Rectal smooth muscle tissue (tissue), 1 donor: Measurements from ENCODE around the gene USP20.

Source experiments
- H3K27ac ChIP-seq: one replicate; pipeline ENCODE4 v1.7.0; 2013; ENCODE audit warnings: low read depth, low read length, inconsistent platforms
- H3K27me3 ChIP-seq: one replicate; pipeline ENCODE4 v1.7.0; 2013; ENCODE audit warnings: low read length; ENCODE audit not compliant: control insufficient read depth, insufficient read depth
- H3K36me3 ChIP-seq: one replicate; pipeline ENCODE4 v1.7.0; 2013; ENCODE audit warnings: low read length; ENCODE audit not compliant: control insufficient read depth, insufficient read depth
- H3K4me1 ChIP-seq: one replicate; pipeline ENCODE4 v1.7.0; 2013; ENCODE audit warnings: low read length; ENCODE audit not compliant: control insufficient read depth, insufficient read depth
- H3K4me3 ChIP-seq: one replicate; pipeline ENCODE4 v1.7.0; 2013; ENCODE audit warnings: low read length
- H3K9ac ChIP-seq: one replicate; pipeline ENCODE4 v1.7.0; 2013; ENCODE audit warnings: low read length

Gene USP20

DNA sequence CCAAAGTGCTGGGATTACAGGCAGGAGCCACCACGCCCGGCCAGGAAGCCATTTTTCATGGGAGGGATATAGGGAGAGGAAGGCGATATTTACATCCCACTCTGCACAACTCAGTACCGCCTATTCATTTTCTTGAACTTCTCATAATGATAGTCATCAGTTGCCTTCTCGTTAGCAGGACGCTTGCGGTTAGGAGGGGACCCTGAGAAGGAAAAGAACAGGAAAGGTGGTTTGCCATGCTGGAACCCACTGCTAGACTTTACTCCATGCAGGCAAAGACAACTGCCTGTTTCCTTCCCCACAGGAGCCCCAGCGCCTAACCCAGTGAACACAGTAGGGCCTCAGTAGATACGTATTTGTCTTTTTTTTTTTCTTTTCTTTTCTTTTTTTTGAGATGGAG lies 7.2 kb upstream of the USP20 start:
- Histone ChIP-seq H3K36me3 (peaks cover 9% of the 10 kb centered on the region), H3K4me3 (no peak overlapping the region), H3K27me3 (no peaks in the 10 kb centered on the region), H3K9ac (no peak overlapping the region), H3K4me1 (peaks cover 1% of the 10 kb centered on the region), H3K27ac (no peak overlapping the region)

DNA sequence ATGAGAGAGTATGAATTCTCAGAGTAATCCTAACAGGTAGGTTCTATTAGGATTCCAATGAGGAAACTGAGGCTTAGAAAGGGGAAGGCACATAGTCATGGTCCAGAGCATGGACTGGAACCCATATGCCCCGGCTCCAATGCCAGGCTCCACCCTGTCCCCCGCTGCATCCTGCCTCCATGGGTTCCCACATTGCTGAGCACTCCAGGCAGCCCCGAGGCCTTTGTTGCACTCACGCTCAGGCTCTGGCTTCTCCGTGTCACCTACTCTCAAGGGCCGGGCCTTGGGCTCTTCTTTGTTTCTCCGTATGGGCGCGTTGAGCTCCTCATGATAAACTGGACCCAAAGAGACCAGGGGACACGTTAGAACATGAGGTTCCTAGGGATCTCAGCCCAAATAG lies 6.3 kb upstream of the USP20 start:
- Histone ChIP-seq H3K9ac (no peak overlapping the region), H3K4me1 (no peaks in the 10 kb centered on the region), H3K4me3 (no peak overlapping the region), H3K36me3 (peaks cover 9% of the 10 kb centered on the region), H3K27ac (no peak overlapping the region), H3K27me3 (no peaks in the 10 kb centered on the region)

DNA sequence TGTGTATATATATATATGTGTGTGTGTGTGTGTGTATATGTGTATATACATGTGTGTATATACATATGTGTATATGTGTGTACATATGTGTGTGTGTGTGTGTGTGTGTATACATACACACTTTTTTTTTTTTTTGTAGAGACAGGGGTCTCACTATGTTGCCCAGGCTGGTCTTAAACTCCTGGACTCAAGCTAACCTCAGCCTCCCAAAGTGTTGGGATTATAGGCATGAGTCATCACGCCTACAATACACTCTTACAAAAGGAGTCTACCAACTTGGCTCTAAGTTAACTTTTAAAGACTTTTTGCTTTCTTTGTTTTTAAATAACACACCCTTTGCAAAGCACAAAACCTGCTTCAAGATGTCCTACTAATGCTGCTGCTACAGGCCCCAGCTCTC lies 2.3 kb upstream of the USP20 start:
- Histone ChIP-seq H3K27ac (no peak overlapping the region), H3K27me3 (no peaks in the 10 kb centered on the region), H3K4me1 (no peaks in the 10 kb centered on the region), H3K4me3 (no peak overlapping the region), H3K9ac (no peak overlapping the region), H3K36me3 (peaks cover 9% of the 10 kb centered on the region)

DNA sequence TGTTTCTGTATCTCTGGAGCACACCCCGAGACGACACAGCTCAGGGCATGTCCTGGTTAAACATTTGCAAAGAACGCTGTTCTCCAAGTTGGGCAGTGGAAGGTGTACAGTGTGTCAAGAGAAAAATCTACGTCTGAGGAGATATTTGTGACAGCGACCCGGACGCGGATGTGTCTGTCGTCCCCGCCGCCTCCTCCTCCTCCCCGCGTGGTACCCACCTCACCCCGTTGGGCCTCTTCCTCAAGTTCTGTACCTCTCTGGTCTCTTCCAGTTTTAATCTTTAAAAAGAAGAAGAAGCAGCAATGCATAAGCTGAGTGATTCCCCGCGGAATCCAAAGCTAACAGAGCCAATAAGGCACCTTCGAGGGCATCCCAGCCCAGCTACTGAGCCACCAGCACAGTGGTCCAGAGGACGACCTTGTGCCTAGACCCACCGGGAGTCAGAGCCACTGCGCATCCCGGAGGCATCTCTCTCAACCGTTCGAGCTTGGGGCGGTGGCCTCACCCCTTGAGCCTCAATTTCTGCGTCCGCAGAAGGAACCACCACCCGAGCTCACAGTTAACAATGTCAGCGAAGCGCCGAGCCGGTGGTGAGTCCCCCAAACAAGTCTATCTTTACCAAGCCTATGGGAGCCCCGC lies 650 bp upstream of the USP20 start:
- H3K36me3 ChIP-seq: peaks cover 2% of the 10 kb centered on the region
- H3K4me3 ChIP-seq: peak overlapping the region; percentile 98
- peaks cover 2% of the 10 kb centered on the region for H3K4me1 ChIP-seq
- H3K27ac ChIP-seq: peak overlapping the region; percentile 81
- H3K27me3 ChIP-seq: no peaks in the 10 kb centered on the region
- H3K9ac ChIP-seq: peak overlapping the region; percentile 91

DNA sequence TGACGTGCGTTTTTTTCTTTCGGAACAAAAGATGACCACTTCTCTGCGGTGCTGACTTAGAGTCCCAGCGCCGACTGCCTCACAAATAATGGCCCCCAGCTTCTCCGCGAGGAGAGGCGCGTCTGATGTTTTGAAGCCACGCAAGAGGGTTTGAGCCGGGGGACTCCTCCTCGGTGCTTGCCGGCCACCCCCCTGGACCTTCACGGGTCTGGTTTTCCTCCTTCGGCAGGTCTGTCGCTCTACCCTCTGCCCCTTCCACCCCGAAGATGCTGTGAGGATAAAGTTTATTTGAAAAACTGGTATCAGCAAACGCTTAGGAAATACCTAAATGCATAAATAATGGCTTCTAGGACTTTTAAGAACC lies 584 bp downstream of the USP20 start:
- Histone ChIP-seq H3K36me3 (no peaks in the 10 kb centered on the region), H3K27me3 (no peaks in the 10 kb centered on the region), H3K27ac (peak overlapping the region; percentile 86), H3K4me1 (peaks cover 2% of the 10 kb centered on the region), H3K4me3 (peak overlapping the region; percentile 76), H3K9ac (peak overlapping the region; percentile 78)

DNA sequence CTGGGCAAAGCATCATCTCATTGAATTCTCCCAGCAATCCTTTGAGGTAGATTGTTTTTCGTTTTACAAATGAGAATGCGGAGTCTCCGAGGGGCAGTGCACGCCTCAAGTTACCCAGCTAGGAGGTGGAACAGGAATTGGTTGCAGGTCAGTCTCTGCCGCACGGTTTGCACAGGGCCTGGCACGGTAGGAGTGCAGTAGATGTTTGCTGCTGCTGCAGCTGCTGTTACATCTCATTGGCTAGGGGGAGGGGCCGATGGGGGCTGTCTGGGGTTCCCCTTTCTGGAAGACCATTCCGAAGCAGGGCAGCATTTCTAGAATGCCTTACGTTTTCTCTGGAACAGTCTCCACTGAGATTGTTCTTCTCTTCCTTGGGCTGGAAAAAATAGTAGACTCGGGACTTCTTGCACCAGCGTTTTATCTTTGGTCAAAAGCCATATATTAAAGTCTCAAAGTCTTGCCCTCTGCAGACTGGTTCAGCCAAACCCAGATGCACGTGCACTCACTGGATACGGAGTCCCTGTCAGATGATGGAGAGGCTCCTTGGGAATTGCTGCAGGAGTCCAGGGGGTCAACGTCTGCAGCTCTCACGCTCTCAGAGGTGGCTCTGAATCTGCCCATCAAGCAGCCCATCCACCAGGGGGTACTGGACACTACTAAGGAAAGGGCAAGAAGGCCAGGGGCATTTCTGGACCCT lies 1.2 kb downstream of the USP20 start:
- H3K4me3 ChIP-seq: peak overlapping the region; percentile 76
- H3K36me3 ChIP-seq: no peaks in the 10 kb centered on the region
- no peaks in the 10 kb centered on the region for H3K27me3 ChIP-seq
- peak overlapping the region; percentile 86 for H3K27ac ChIP-seq
- no peak overlapping the region for H3K9ac ChIP-seq
- peaks cover 2% of the 10 kb centered on the region for H3K4me1 ChIP-seq

DNA sequence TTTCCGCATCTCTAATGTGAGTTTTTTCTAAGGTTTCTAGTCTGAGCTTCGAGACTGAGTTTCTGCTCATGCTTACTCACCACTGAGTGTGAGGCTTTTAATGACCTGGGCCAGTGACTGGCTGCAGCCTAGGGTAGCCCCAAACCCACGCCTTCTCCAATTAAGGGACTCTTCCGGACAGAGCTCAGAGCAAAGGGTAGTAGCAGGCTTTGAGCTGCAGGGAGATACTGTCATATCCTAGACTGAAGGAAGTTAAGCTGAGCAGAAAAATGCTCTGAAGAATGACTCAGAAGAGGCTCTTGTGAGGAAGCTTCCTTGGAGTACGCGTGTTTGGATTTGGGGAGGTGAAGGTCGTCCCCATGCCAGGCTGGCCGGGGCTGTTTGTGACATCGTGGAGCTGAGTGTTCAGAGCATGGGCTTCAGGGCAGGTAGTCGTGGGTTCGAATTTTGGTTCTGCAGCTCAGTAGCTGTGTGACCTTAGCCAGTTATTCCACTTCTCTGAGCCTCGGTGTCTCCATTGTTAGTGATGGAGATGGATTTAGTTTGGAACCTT lies 3.5 kb downstream of the USP20 start:
- Histone ChIP-seq H3K4me3 (no peak overlapping the region), H3K4me1 (peaks cover 2% of the 10 kb centered on the region), H3K27ac (no peak overlapping the region), H3K27me3 (no peaks in the 10 kb centered on the region), H3K36me3 (no peaks in the 10 kb centered on the region), H3K9ac (no peak overlapping the region)

DNA sequence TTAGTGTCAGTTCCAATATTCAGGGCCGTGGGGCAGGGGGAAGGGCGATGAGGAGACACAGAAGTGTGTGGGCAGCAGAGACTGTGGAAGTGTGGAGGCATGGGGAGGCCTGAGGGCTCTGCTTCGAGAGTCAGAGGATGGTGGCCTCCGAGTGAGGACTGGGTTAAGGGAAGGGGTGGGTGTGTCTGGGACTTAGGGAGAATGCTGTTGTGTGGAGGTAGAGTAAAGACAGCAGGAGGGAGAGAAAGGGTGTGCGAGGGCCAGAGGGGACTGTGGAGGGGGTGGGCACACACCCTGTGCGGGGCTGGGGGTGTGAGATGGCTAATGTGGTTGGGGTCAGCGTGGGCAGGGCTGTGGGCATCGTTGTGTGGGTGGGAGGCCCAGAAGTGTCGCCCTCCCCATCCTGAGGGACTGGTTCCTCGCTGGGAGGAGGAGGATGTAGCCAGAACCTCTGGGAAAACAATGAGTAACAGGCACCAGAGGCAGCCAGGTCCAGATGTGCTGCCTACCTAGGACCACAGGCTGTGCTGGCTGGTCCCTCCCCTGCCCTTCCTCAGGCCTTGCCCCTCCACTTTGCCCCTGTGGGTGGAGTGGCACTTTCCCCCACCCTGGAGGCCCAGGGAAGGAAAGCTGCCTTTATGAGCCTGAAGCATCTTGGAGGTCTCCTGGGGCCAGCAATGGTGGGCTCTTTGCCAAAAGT lies 4.2 kb downstream of the USP20 start:
- Histone ChIP-seq H3K27ac (no peak overlapping the region), H3K27me3 (no peaks in the 10 kb centered on the region), H3K4me3 (no peak overlapping the region), H3K36me3 (no peaks in the 10 kb centered on the region), H3K4me1 (peaks cover 2% of the 10 kb centered on the region), H3K9ac (no peak overlapping the region)

DNA sequence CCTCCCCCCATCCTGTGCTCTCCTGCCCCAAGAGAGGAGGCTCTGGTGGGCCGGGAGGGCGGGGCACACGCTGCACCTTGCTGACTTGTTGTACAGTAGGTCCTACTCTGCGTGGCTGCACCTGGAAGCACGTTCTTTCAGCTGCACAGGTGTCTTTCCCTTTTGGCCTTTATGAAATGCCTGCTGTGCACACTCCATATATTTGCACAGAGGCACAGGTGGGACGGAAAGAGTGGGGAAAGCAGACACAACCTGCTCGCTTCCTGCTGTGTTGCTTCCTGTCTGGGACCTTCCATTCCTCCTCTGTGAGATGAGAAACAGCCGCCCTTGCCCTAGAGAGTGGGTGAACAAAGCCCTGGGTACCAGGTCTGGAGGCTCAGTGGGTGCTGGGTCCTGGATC lies 4.8 kb downstream of the USP20 start:
- Histone ChIP-seq H3K4me3 (no peak overlapping the region), H3K27ac (no peak overlapping the region), H3K27me3 (no peaks in the 10 kb centered on the region), H3K36me3 (no peaks in the 10 kb centered on the region), H3K9ac (no peak overlapping the region), H3K4me1 (peaks cover 2% of the 10 kb centered on the region)

DNA sequence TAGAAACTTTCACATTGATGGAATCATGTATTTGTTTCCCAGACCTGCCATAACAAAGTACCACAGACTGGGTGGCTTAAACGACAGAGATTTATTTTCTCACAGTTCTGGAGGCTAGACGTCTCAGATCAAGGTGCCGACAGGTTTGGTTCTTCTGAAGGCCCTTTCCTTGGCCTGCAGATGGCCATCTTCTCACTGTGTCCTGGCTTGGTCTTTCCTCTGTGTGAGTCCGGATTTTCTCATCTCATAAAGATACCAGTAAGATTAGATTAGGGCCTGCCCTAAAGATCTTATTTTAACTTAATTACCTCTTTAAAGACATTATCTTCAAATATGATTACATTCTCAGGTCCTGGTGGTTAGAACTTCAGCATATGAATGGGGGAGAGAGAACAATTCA lies 5.8 kb downstream of the USP20 start:
- H3K36me3 ChIP-seq: no peaks in the 10 kb centered on the region

DNA sequence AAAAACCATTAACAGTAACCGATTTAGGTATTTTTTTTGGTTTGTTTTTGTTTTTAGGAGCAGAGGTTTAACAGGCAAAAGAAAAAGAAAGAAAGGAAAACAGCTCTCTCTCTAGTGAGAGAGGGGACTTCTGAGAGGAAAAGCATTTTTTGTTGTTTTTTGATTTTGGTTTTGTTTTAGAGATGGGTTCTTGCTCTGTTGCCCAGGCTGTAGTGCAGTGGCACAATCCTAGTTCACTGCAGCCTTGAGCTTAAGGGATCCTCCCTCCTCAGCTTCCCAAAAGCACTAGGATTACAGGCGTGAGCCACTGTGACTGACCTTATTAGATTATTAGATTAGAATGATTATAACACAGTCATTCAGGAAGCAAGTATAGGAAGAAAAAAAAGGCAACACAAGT lies 10.1 kb downstream of the USP20 start:
- Histone ChIP-seq H3K4me1 (no peaks in the 10 kb centered on the region), H3K27ac (no peak overlapping the region), H3K4me3 (no peak overlapping the region), H3K36me3 (no peaks in the 10 kb centered on the region), H3K9ac (no peak overlapping the region), H3K27me3 (no peaks in the 10 kb centered on the region)

More for the DNA sequence above, 5.8 kb downstream of the USP20 start:
- no peaks in the 10 kb centered on the region for H3K27me3 ChIP-seq
- H3K27ac ChIP-seq: no peak overlapping the region
- no peak overlapping the region for H3K4me3 ChIP-seq
- H3K9ac ChIP-seq: no peak overlapping the region
- peaks cover 2% of the 10 kb centered on the region for H3K4me1 ChIP-seq

DNA sequence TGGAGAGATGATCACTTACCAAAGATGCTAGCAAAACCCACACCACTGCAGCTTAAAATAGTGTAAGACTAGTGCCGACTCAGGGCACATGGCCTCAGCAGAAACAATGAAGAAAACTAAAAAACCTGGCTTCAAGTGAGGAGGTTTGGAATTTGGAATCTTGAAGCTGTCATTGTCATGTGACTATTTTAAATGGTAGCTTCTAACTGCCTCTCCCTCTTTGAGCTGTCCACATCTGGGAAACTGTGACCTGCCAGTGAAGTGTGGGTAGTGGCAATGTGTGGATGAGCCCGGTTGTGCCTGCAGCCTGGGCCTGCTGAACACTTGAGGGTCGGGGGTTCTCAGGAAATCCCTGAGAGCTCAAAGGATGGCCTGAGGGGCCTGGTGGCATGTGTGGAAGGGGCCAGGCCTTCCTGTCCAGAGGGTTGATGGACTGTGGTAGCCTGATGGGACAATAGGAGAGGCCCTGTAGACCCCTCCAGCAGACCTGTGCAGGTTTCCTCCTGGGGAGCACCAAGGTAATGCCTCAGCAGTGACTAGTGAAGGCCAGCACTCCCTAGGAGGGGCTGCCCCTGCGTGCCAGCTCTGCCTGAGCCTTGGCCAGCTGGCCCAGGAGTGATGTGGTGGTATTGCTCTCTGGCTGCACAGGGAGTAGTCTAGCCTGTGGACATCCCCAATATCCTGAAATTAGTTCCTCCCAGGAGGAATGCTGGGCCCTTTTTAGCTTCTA lies 13.6 kb downstream of the USP20 start:
- H3K4me1 ChIP-seq: no peaks in the 10 kb centered on the region
- H3K36me3 ChIP-seq: peaks cover 15% of the 10 kb centered on the region
- H3K27me3 ChIP-seq: no peaks in the 10 kb centered on the region
- H3K9ac ChIP-seq: no peak overlapping the region
- H3K4me3 ChIP-seq: no peak overlapping the region
- H3K27ac ChIP-seq: no peak overlapping the region
